NCI-H187 treated with DMSO at 0.1 percent for 48 hours (cell line): Measurements from ENCODE around the gene PDLIM4.

ENCODE experiments used
- DNase-seq: peaks from one replicate; lab custom pipeline; 2025; lab: John Stamatoyannopoulos, UW

The PDLIM4 gene

DNA sequence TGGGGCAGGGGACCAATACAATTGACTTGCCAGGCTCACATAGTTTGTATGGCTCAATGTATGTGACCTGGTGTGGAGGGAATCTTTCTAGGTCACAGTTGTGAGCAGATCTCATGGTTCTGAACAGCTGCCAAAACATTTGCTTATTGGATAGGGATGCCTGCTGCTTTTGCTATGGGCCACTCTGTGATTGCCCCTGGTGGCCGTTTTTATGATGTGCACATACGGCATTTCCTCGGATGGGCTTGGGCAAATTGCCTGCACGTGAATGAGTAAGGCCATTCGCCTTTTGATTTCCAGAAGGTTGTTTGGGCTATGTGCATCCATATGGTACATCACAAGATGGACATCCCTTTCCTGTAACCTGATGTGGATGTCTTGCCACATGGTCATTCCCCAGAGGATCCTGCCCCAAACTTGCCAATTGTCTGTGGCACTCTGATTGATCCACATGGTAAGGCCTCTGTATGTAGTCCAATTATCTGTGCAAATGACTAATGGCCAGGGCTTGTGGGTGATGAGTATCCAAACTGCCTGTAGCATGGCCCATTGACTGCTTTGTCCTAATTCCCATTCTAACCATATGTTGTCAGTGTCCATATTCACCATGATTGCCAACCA lies 26.0 kb downstream of the PDLIM4 start:
- no peak for DNase-seq

DNA sequence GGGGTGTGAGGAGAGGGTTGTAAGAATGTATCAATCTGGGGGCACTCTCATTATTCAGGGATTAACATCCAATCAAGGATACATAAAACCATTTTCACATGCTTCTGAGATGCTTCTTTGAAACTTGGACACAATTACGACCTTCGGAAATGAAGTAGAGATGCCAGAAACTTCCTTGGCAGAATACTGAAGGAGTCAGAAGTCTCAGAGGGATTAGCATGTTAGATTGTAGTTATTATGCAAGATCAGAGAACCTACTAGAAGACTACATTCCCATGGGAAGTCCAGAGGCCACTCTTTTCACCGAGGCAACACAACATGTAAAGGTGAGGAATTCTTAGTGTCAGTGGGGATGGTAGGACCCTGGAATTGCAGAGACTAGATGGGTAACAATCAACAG lies 31.6 kb downstream of the PDLIM4 start:
- DNase-seq = no peak

DNA sequence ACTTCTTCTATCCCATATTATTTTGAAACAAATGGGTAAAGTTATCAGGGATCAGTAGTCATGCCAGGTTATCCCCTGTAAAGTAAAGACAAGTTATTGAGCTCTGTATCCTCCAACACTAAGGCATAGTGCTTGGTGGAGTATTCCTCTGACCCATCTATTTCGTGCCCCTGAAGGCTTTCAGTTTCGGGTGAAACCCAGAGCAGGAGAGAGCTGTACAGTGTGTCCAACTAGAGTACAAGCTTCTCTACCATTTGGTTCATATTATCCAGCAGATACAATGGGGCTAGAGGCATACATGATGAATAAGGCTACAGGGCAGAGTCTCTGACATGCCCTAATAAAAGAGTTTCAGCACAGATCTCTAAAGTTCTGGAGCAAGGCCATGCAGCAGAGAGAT lies 33.5 kb downstream of the PDLIM4 start:
- DNase-seq = no peak

DNA sequence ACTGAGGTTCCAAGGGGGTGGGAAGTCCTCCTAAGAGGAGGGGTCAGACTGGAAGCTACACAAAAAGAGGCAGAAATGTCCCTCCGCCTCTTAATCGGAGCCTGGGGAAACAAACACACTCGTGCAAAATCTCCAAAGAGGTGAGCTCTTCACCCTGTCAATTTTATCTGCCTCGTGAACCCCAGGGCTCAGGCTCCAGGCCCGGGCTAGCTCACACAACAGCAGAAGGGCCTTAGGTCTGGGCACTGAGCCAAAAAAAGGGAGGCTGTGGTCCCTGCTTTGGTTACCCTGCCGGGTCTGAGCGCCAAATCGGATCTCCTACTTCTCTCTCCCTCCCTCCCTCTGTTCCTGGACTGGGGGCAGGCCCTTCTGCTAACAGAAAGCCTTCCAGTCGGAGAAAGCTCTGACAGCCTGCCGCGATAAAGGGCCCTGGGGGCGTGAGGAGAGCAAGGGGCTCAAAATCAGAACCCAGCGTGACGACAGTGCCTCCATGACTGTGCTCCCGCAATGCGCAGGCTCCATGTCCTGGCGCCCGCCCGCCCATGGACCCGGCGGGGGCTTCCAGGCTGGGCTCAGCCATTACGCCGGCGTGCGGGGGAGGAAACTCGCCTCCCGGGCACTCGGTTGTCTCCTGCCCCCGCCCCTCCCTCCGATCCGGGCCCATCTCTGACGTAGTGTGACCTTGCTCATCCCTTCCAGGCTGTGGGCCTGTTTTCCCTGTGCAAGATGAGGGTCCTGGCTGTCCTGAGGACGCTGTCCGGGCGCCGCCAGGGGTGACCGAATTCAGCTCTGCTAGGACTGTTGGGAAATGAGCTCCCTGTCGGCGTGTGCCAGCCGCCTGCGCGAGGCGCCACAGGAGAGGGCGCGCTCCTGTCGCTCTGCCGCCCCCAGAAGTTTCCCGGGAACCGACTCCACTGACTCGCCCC lies 35.8 kb downstream of the PDLIM4 start:
- peak; percentile 21 for DNase-seq

DNA sequence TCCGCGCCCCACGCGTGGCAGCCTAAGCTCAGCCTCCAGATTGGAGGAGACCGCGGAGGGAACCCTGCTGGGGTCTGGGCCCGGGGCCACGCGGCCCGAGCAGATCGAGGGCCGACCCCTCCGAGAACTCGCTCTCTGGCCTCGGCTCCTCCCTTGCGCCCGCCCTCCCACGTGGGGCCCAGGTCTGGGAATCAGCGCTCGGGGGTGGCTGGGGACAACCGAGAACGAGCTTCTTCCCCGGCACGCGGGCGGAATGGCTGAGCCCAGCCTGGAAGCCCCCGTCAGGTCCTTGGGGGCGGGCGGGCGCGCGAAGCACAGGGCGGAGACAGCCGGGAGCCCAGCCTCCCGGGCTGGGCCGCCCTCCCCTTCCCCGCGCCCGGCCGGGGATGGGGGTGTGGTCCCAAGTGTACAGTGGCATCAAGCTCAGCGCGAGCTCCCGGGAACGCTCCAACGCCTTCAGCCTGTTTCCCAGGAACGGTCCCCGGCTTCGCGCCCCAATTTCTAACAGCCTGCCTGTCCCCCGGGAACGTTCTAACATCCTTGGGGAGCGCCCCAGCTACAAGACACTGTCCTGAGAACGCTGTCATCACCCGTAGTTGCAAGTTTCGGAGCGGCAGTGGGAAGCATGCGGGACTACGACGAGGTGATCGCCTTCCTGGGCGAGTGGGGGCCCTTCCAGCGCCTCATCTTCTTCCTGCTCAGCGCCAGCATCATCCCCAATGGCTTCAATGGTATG lies 36.7 kb downstream of the PDLIM4 start, which contains the start of gene SLC22A4:
Gene SLC22A4, plus strand, starts transcription at position 403 of the 736 bp plus-strand sequence. Its CDS starts 223 bp downstream, at position 626.
- peak; percentile 26 for DNase-seq

DNA sequence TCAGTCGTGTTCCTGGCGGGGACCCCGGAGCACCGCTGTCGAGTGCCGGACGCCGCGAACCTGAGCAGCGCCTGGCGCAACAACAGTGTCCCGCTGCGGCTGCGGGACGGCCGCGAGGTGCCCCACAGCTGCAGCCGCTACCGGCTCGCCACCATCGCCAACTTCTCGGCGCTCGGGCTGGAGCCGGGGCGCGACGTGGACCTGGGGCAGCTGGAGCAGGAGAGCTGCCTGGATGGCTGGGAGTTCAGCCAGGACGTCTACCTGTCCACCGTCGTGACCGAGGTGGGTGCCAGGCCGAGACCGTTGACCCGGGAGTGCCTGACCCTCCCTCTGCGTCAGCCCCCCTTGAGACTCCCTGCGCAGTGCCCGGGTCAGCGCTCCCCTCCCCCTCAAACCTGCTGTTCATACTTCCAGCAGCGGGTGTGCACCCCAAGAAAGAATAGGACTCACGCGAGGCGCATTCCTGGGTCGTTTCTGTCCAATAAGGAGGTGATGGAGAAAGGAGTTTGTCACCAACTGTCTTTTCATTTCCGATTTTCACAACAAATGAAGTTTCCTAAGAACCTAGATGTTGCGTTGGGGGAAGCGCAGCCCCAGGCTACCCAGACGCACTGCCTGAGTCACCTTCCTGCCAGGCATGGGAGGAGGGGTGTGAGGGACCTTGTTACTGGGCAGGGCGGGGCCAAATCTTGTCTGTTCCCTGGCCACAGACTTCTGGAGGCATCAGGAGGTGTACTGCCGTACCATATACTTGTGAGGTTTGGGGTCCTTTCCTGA lies 37.4 kb downstream of the PDLIM4 start:
- DNase-seq = no peak

DNA sequence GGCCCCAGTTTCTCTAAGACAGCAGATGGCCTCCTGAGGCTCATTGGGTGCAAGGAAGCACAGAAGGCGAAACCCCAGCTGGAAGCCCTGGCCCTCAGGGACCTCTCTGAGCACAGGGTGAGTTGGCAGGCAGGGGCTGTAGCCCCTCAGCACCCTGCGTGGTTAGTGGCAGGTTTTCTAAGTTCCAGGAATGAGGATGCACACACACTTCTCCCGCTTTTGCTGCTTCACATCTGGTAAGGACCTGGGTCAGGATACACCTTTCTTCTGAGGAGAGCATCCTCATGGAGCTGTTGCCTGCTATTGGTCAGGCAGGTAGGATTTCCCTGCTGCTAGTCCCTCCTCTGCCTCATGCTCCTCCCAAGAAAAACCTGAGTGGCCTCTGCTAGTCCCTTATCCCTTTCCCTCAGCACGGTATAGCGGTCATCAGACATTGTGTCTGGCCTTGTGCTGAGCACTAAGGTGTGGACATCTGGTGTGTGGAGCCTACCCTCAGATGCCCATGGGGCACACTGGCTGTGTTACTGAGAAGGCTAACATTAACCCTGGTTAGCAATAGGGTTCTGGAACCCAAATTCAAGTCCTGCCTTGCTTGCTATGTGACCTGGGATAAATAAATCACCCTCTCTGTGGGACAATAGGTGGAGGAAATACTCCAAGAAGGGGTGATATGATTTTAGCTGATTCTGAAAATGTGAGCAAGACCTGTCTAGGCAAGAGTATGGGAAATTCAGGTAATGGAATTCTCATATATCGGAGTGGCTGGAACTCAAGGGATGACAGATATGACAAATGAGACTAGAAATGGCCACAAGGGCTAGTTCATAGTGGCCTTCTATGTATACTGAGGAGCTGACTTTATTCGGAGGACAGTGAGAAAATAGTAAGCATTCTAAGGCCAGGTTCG lies 38.3 kb downstream of the PDLIM4 start:
- no peak for DNase-seq

DNA sequence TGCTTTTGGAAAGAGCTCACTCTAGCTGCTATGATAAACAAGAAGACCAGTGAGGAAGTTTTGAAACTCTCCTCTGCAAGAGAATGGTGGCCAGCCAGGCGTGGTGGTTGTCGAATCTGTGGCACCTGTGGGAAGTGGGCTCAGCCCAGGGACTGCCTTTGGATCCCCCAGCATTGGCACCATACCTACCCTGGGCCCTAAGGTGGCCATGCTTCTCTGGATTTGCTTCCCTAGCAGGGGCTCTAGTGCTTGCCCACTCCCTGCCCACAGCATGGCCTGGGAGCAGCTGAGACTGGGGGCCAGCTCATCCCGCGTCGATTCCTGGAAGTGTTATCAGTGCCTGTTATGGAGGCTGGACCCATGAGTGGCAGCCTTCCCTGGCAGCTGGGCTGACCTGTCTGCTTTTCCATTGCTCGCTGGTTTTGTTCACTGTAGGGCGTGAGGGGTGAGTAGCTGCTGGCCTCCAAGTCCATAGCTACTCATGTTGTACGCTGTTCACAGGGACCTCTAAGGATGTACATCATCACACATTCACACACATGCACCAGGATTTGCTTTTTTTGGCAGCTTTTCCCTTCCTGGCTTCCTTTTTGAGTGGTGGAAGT lies 39.0 kb downstream of the PDLIM4 start:
- DNase-seq = no peak

DNA sequence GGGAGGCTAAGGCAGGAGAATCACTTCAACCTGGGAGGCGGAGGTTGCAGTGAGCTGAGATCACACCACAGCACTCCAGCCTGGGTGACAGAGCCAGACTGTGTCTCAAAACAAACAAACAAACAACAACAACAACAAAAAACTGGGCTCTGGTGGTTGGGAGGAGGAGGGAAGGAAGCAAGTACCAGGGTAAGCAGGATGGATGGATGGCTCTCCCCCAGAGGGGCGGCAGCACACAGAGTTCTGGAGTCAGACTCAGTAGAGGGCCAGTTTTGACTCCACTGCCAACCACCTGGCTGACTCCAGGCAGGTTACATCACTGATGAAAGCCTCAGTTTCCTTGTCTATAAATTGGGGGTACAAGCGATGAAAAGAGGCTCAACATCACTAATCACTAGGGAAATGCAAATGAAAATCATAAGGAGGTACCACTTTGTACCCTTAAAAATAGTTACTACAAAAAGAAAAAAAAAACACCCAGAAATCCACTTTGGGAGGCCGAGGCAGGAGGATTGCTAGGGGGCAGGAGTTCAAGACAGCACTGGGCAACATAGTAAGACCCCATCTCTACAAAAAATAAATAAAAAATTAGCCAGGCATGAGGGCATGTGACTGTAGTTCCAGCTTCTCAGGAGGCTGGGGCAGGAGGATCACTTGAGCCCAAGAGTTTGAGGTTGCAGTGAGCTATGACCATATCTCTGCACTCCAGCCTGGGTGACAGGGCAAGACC lies 39.9 kb downstream of the PDLIM4 start:
- no peak for DNase-seq

DNA sequence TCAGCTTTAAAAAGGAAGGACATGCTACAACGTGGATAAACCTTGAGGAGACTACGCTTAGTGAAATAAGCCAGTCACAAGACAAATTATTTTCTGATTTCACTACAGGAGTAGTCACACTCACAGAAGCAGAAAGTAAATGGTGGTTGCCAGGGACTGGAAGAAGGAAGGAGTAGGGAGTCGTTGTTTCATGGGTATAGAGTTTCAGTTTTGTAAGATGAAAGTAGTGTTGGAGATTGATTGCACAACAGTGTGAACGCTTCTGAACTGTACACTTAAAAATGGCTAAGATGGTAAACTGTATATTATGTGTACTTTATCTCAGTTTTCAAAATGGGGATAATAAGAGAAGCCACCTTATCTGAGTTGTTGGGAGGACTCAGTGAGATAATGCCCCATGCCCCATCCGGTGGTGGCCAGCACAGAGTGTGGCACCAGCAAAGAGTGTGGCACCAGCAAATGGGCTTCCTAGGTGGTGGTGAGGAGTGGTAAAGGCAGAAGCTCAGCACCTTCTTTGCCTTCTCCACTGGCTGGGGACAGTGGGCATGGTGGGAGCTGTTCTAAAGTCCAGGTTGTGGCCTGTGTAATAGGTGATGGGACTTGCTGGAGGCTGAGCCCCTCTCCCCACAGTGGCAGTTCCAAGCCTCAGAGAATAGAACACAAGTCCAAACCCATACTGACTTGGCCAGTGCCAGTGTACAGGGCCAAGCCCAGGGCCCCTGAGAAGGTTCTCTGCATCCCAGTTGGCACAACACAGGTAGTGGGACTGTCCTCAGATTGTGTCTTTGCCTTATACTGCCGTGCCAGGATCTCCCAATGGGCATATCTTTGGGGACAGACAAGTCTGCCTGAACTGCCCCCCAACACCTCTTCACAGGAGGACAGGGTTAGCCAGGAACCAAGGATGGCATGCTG lies 41.1 kb downstream of the PDLIM4 start:
- no peak for DNase-seq

DNA sequence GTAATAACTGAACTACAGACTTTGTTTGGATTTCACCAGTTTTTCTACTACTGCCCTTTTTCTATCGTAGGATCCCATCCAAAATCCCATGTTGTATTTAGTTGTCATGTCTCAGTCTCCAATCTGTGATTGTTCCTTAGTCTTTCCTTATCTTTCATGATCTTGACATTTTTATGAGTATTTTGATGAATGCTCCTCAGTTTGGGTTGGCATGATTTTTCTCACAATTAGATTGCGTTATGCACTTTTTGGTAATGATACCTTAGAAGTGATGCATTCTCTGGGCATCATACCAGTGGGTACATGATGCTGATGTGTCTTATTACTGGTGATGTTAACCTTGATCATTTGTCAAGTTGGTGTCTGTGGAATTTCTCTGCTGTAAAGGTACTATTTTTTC lies 42.4 kb downstream of the PDLIM4 start:
- DNase-seq = no peak

DNA sequence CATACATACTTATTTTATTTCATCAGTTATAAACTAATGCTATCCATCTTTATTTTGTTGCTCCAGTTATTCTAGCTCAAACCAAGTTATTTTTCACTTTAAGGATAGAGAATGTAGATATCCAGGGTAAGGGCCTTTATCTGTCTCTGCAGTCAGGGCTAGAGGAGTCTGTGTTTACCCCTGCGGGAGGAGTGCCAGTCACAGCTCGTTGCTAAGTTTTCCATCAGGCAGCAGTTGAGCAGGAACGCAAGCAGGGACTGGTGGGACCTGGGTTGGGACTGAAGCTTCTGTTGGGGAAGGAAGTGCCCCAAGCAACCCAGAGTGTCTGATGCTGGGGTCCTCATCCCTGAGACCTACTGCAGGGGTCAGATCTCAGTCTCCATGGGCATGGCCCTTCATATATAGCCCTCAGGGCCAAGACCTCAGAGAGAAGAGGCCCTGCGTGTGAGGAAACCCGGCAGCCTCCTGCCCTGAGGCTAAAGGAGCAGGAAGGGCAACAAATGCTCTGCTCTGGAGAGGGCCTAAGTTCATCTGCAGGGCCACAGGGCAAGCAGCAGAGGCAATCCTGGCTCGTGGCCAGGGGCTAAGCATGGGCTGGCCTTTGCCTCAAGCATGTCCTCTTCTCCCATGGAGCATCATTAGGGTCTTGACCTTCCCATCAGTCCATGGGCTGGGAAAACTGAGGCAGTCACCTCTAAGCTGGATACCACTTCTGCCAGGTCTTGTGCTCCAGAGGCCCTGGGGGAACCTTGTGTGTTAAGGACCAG lies 43.3 kb downstream of the PDLIM4 start:
- DNase-seq = no peak

DNA sequence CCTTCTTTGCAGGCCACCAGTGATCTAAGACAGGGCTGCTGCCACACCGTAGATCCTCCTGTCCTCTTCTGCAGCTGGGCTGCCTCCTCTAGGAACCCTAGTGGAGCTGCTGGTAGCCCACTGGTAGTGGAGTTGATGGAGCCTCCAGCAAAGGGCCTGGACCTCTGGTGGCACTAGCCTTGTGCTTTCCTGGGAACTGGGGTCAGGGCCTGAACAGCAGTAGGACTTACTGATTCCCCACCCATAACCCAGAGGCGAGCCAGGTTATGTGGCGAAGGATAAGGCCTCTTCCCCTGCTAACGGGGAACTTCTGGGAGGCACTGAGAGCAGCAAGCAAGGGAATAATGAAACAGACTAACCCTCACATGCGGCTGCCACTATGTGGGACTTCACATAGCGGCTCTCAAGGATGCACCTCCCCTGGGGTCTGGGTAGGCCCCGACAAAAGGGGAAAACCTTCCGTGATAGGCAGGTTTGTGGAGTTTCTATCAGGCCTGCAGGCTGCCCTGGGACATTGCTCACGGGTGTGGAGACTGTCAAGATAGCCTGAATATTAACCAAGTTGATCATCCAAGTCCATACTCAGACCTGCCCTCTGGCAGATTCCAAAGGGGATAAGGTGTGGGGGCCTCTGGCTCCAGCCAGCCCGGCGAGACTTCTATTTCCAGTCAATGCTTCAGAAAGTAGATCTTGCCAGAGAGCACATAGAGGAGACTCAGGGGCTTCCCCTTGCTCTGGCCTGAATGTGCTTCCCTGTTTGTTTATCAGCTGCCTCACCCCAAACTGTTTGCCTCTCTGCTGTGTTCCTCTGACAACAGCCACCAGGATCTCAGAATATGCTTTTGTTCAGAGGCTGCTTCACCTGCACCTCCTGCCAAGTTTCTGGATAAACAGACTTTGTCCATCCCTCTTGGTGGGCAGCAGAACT lies 44.1 kb downstream of the PDLIM4 start:
- DNase-seq = no peak

DNA sequence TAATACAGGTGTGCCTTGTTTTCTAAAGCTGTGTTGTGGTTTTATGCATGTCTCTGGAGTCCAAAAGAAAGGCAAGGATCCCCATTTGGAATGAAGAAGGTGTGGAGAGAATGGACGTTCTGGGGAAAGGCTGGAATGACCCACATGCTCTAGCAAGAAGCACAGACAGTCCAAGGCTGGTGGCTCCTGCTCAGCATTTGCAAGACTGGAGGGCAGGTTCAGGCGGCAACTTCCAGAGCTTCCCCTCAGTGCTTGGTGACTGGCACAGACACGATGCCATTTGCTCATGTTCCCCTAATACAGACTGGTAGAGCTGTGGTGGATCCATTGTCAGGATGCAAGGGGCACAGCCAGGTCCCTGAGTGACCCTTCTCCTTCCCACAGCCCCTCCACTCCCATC lies 44.9 kb downstream of the PDLIM4 start:
- DNase-seq = no peak

DNA sequence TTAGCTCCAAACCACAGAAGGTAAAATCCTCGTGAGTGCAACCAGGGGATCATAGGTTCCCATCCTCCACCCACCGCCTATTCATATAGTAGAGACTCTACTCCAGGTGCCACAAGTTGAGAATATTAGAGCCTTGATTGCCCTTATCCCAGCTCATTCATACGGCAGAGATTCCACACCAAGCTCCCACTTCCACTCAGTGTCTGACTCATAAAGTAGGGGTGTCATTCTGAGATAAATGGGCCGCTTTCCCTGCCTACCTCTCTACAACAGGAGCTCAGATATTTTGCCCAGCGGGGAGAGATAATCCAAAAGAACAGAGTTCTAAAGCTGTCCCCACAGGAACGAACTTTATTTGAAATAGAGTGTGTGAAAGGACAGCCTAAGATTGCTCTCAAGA lies 46.1 kb downstream of the PDLIM4 start:
- DNase-seq = no peak

DNA sequence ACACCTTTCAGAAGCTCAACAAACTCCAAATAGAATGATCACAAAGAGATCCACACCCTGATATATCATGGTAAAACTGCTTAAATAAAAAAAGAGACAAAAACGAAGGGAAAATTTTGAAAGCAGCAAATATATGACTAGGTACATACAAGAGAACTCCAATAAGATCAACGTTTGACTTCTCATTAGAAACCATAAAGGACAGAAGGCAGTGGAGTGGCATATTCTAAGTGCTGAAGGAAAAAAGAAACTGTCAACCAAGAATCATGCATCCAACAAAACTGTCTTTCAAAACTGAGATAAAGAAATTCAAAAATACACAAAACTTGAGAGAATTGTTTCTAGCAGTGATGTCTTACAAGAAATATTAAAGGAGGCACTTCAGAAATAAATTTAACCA lies 47.9 kb downstream of the PDLIM4 start:
- no peak for DNase-seq

DNA sequence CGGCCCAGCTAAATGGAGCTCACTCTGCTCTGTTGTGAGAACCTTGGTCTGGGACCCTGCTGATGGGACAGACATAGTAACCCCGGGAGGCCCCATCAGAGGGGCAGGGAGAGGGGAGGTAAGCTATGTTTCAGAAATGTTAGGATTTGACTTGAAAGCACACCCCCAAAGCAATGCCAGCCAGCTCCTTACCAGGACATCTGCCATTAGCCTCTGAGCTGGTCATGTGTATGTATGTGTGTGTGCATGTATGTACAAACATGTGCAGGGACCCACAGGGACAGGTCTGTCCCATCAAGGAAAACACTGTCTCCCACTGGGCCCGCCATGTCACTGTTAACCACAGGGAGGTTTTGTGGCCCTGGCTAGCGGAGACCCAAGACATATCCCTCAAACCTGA lies 51.2 kb downstream of the PDLIM4 start:
- DNase-seq = no peak
